H1 (cell line): ENCODE measurements around the gene UNC119.

Experiments
- ATF3 ChIP-seq: IDR thresholded peaks from 2 replicates; pipeline ENCODE4 v1.6.1; 2011; ENCODE audit warnings: low read depth, mild to moderate bottlenecking, low read length; ENCODE audit not compliant: insufficient read depth
- CHD2 ChIP-seq: IDR thresholded peaks from 2 replicates; pipeline ENCODE4 v1.6.1; 2012; ENCODE audit warnings: low read length, improper control_type of control experiment
- CTCF ChIP-seq, 3 experiments: IDR thresholded peaks; 1 replicate in 2 of 3; 2 replicates in 1 of 3; pipeline versions ENCODE4 v1.5.1 to v1.6.1; 2011; ENCODE audit warnings: low read length in 3 of 3, mild to moderate bottlenecking in 3 of 3, inconsistent platforms in 2 of 3, low read depth in 1 of 3, moderate library complexity in 1 of 3; ENCODE audit not compliant: insufficient read depth in 1 of 3; ENCODE audit errors: control extremely low read depth in 1 of 3
- EZH2 ChIP-seq: fragments of 200-600 bp; sonication (generic); IDR thresholded peaks from 2 replicates; pipeline ENCODE4 v1.7.1; 2012; ENCODE audit warnings: low read depth, mild to moderate bottlenecking, moderate library complexity, low read length, inconsistent platforms; ENCODE audit not compliant: severe bottlenecking
- POLR2A ChIP-seq, 2 experiments: IDR thresholded peaks; 1 replicate in 1 of 2; 2 replicates in 1 of 2; pipeline ENCODE4 v1.6.1; 2011; ENCODE audit warnings: low read depth in 2 of 2, low read length in 2 of 2, mild to moderate bottlenecking in 2 of 2; ENCODE audit errors: control extremely low read depth in 1 of 2
- POLR2AphosphoS5 ChIP-seq: IDR thresholded peaks from 2 replicates; pipeline ENCODE4 v1.6.1; 2011; ENCODE audit warnings: low read depth, low read length
- RAD21 ChIP-seq, 2 experiments: IDR thresholded peaks in 1 of 2; conservative IDR thresholded peaks in 1 of 2; 2 replicates each; pipeline ENCODE4 v1.6.1; 2011; ENCODE audit warnings: low read depth in 2 of 2, low read length in 2 of 2, improper control_type of control experiment in 1 of 2, inconsistent platforms in 1 of 2, mild to moderate bottlenecking in 1 of 2, moderate library complexity in 1 of 2
- RFX5 ChIP-seq: IDR thresholded peaks from 2 replicates; pipeline ENCODE4 v1.6.1; 2011; ENCODE audit warnings: low read depth, low read length, improper control_type of control experiment, borderline replicate concordance
- TCF12 ChIP-seq: IDR thresholded peaks from 2 replicates; pipeline ENCODE4 v1.6.1; 2011; ENCODE audit warnings: low read depth, mild to moderate bottlenecking, low read length

- TF ChIP-seq CTCF (IDR thresholded peaks at IDR 0.05; ENCODE audit: control extremely low read depth in 1 of 3, insufficient read depth in 1 of 3, low read depth in 1 of 3, low read length in 3 of 3) (no peak; a peak in 1 of 4 replicates), EZH2 (no peak), POLR2A (IDR thresholded peaks at IDR 0.05; ENCODE audit: control extremely low read depth in 1 of 2, low read depth in 2 of 2, low read length in 2 of 2) (peak in 1 of 2 experiments; percentile 73; a peak in 2 of 3 replicates), CHD2 (no peak), RFX5 (no peak), RAD21 (IDR thresholded peaks at IDR 0.05 in 1 of 2, conservative IDR thresholded peaks at IDR 0.05 in 1 of 2; ENCODE audit: low read depth in 2 of 2, low read length in 2 of 2) (no peak), POLR2AphosphoS5 (no peak; the same call in 1 of the 2 replicates), TCF12 (no peak), ATF3 (no peak)
Observed at GRCh38 chr17:28571361-28572122, 19.1 kb upstream of the UNC119 start, which contains the start of gene PIGS.
